ENCODE results near the gene AKAP9.

- no peak for TF ChIP-seq CTCF (IDR thresholded peaks at IDR 0.05)
- no peak for TF ChIP-seq POLR2A (IDR thresholded peaks at IDR 0.05)
Observed at GRCh38 chr7:92149736-92150239, 209.1 kb downstream of the AKAP9 start.
